ENCODE measurements around the gene MRPL23. TPM values are rescaled to one million over a fixed set of nuclear protein-coding genes. Genes with fewer than 3 reads are reported as not detected.

Gene MRPL23
- total RNA-seq, 2 experiments from 2014 or later: 31.1 to 38.3 TPM

GRCh38 chr11:1943576-1943975 is 3.6 kb upstream of the MRPL23 start:
- no peaks in the 10 kb centered on the region for H3K4me1 Mint-ChIP-seq (ENCODE audit: low read depth)
- H3K36me3 Mint-ChIP-seq (ENCODE audit: low read depth): no peaks in the 10 kb centered on the region
- H3K36me3 ChIP-seq (ENCODE audit: insufficient read depth, low read length): no peaks in the 10 kb centered on the region
- no peak for TF ChIP-seq CTCF (IDR thresholded peaks at IDR 0.05)
- no peak overlapping the region for H3K27ac Mint-ChIP-seq
- ATAC-seq (ENCODE audit: poor library complexity): no peak
- H3K27me3 Mint-ChIP-seq: peaks cover 4% of the 10 kb centered on the region
- no peaks in the 10 kb centered on the region for H3K9me3 ChIP-seq (ENCODE audit: control insufficient read depth in 1 of 2, insufficient read depth in 1 of 2, low read length in 2 of 2)
- CTCF ChIA-PET: no interaction called here
- H3K27ac ChIP-seq (ENCODE audit: low read depth in 1 of 2, low read length in 2 of 2): no peak overlapping the region
- no peak overlapping the region for H3K4me3 ChIP-seq (ENCODE audit: low read length)
- intact Hi-C loops (cut with DNase I, micrococcal nuclease): no loop called here
- H3K4me1 ChIP-seq (ENCODE audit: insufficient read depth, low read length): peaks cover 3% of the 10 kb centered on the region
- H3K27me3 ChIP-seq (ENCODE audit: control insufficient read depth in 1 of 2, insufficient read depth in 2 of 2, low read length in 2 of 2): no peaks in the 10 kb centered on the region
- no peaks in the 10 kb centered on the region for H3K9me3 Mint-ChIP-seq
- DNase-seq: peak in 1 of 14 experiments; percentile 0
- POLR2A ChIA-PET: no interaction called here
- H3K4me3 Mint-ChIP-seq: no peak overlapping the region

GRCh38 chr11:1943977-1944376 is 3.2 kb upstream of the MRPL23 start:
- H3K9me3 Mint-ChIP-seq: no peaks in the 10 kb centered on the region
- ChIA-PET POLR2A (no interaction called here), CTCF (no interaction called here)
- Histone ChIP-seq H3K27me3 (ENCODE audit: control insufficient read depth in 1 of 2, insufficient read depth in 2 of 2, low read length in 2 of 2) (no peaks in the 10 kb centered on the region), H3K27ac (ENCODE audit: low read depth in 1 of 2, low read length in 2 of 2) (no peak overlapping the region), H3K4me3 (ENCODE audit: low read length) (no peak overlapping the region), H3K4me1 (ENCODE audit: insufficient read depth, low read length) (peaks cover 2% of the 10 kb centered on the region), H3K36me3 (ENCODE audit: insufficient read depth, low read length) (no peaks in the 10 kb centered on the region), H3K9me3 (ENCODE audit: control insufficient read depth in 1 of 2, insufficient read depth in 1 of 2, low read length in 2 of 2) (no peaks in the 10 kb centered on the region)
- H3K4me1 Mint-ChIP-seq (ENCODE audit: low read depth): no peaks in the 10 kb centered on the region
- H3K27me3 Mint-ChIP-seq: peaks cover 4% of the 10 kb centered on the region
- intact Hi-C loops (cut with DNase I, micrococcal nuclease): no loop called here
- peak in 1 of 14 experiments; percentile 0 for DNase-seq
- no peak for ATAC-seq (ENCODE audit: poor library complexity)
- H3K36me3 Mint-ChIP-seq (ENCODE audit: low read depth): no peaks in the 10 kb centered on the region
- no peak for TF ChIP-seq CTCF (IDR thresholded peaks at IDR 0.05)
- H3K27ac Mint-ChIP-seq: no peak overlapping the region
- peak overlapping the region; percentile 72 for H3K4me3 Mint-ChIP-seq

- CTCF ChIA-PET: interaction anchor here (2.0 kb wide), 1 partner anchor 65 kb away, joined by 7 read pairs; no protein-coding TSS in a partner anchor
- intact Hi-C loops (cut with DNase I, micrococcal nuclease): no loop called here
- no peaks in the 10 kb centered on the region for H3K27me3 ChIP-seq (ENCODE audit: control insufficient read depth in 1 of 2, insufficient read depth in 2 of 2, low read length in 2 of 2)
- H3K4me1 Mint-ChIP-seq (ENCODE audit: low read depth): no peaks in the 10 kb centered on the region
- H3K4me3 ChIP-seq (ENCODE audit: low read length): no peak overlapping the region
- H3K4me3 Mint-ChIP-seq: no peak overlapping the region
- no peaks in the 10 kb centered on the region for H3K36me3 ChIP-seq (ENCODE audit: insufficient read depth, low read length)
- POLR2A ChIA-PET: interaction anchor here (0.6 to 1.5 kb wide), 3 partner anchors 65 to 100 kb away, joined by 3 to 6 read pairs (median 4); partner anchors contain the start of gene LSP1
- H3K9me3 ChIP-seq (ENCODE audit: control insufficient read depth in 1 of 2, insufficient read depth in 1 of 2, low read length in 2 of 2): no peaks in the 10 kb centered on the region
- no peaks in the 10 kb centered on the region for H3K36me3 Mint-ChIP-seq (ENCODE audit: low read depth)
- no peaks in the 10 kb centered on the region for H3K4me1 ChIP-seq (ENCODE audit: insufficient read depth, low read length)
- no peak for DNase-seq
- ATAC-seq (ENCODE audit: poor library complexity): peak; percentile 30
- H3K9me3 Mint-ChIP-seq: no peaks in the 10 kb centered on the region
- no peak overlapping the region for H3K27ac ChIP-seq (ENCODE audit: low read depth in 1 of 2, low read length in 2 of 2)
- no peak for TF ChIP-seq CTCF (IDR thresholded peaks at IDR 0.05)
- H3K27me3 Mint-ChIP-seq: no peaks in the 10 kb centered on the region
- H3K27ac Mint-ChIP-seq: no peak overlapping the region
Observed at GRCh38 chr11:1947592-1948237, 583 bp downstream of the MRPL23 start.
